Endothelial cell (in vitro differentiated cells): ENCODE measurements around the gene GRIK3. TPM values are rescaled to one million over a fixed set of nuclear protein-coding genes. Genes with fewer than 3 reads are reported as not detected.

Source experiments
- DNase-seq: peaks from one replicate; pipeline ENCODE4 v3.0.0; 2021; ENCODE audit warnings: low spot score
- H3K27ac Mint-ChIP-seq: one replicate; pipeline ENCODE4 v1.8.0; 2021; ENCODE audit warnings: mixed read lengths, inconsistent platforms; ENCODE audit not compliant: unreplicated experiment
- H3K27me3 Mint-ChIP-seq: one replicate; pipeline ENCODE4 v1.8.0; 2021; ENCODE audit warnings: mild to moderate bottlenecking, moderate library complexity, mixed read lengths, inconsistent platforms; ENCODE audit not compliant: unreplicated experiment
- H3K36me3 Mint-ChIP-seq: one replicate; pipeline ENCODE4 v1.8.0; 2021; ENCODE audit warnings: mild to moderate bottlenecking, low read depth, mixed read lengths, inconsistent platforms; ENCODE audit not compliant: unreplicated experiment
- H3K4me1 Mint-ChIP-seq: one replicate; pipeline ENCODE4 v1.8.0; 2021; ENCODE audit warnings: mild to moderate bottlenecking, mixed read lengths, inconsistent platforms; ENCODE audit not compliant: unreplicated experiment
- H3K4me3 Mint-ChIP-seq: one replicate; pipeline ENCODE4 v1.8.0; 2021; ENCODE audit warnings: mild to moderate bottlenecking, mixed read lengths, inconsistent platforms; ENCODE audit not compliant: unreplicated experiment
- H3K9me3 Mint-ChIP-seq: one replicate; pipeline ENCODE4 v1.8.0; 2021; ENCODE audit warnings: mixed read lengths, inconsistent platforms; ENCODE audit not compliant: unreplicated experiment
- total RNA-seq: library from RNA; stranded (reverse); fragmentation: NEBNext Ultra II Directional; extraction: Animal tissue kit (Norgen Biotek cat#: 25700); gene quantifications from one replicate; pipeline ENCODE4 v1.2.1, GENCODE V29; 2021; ENCODE audit not compliant: unreplicated experiment
- TF ChIP-seq, protein P1 (sequence below): fragments of 200-600 bp; sonication (generic); IDR thresholded peaks from one replicate; pipeline ENCODE4 v1.5.0; 2021; ENCODE audit warnings: antibody characterized with exemption; ENCODE audit not compliant: unreplicated experiment

GRIK3 gene
- total RNA-seq, 1 donor from 2014 or later: 0.05 TPM

DNA sequence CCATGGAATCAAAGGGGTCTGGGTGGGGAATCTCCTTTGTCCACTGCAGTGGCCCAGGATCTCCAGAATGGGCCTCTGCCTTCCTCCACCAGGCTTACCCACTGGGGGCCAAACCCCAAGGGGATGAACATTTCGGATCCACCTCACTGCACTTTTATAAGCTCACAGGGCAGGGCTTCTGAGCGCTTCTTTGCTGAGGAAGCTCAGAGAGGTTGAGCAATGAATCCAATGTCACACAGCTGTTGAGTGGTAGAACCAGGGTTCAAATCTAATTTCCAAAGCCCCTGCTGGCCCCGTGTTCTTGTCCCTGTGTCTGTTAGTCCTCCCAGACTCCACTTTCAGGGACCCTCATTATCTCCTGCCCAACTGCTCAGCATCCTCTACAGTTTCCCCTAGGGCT is 250.8 kb downstream of the GRIK3 start:
- DNase-seq: no peak
- no peak overlapping the region for H3K27ac Mint-ChIP-seq
- no peak overlapping the region for H3K4me3 Mint-ChIP-seq
- TF ChIP-seq, protein P1, sequence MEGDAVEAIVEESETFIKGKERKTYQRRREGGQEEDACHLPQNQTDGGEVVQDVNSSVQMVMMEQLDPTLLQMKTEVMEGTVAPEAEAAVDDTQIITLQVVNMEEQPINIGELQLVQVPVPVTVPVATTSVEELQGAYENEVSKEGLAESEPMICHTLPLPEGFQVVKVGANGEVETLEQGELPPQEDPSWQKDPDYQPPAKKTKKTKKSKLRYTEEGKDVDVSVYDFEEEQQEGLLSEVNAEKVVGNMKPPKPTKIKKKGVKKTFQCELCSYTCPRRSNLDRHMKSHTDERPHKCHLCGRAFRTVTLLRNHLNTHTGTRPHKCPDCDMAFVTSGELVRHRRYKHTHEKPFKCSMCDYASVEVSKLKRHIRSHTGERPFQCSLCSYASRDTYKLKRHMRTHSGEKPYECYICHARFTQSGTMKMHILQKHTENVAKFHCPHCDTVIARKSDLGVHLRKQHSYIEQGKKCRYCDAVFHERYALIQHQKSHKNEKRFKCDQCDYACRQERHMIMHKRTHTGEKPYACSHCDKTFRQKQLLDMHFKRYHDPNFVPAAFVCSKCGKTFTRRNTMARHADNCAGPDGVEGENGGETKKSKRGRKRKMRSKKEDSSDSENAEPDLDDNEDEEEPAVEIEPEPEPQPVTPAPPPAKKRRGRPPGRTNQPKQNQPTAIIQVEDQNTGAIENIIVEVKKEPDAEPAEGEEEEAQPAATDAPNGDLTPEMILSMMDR: no peak
- no peaks in the 10 kb centered on the region for H3K9me3 Mint-ChIP-seq
- peaks cover 17% of the 10 kb centered on the region for H3K4me1 Mint-ChIP-seq
- H3K27me3 Mint-ChIP-seq: peaks cover 1% of the 10 kb centered on the region
- no peaks in the 10 kb centered on the region for H3K36me3 Mint-ChIP-seq

DNA sequence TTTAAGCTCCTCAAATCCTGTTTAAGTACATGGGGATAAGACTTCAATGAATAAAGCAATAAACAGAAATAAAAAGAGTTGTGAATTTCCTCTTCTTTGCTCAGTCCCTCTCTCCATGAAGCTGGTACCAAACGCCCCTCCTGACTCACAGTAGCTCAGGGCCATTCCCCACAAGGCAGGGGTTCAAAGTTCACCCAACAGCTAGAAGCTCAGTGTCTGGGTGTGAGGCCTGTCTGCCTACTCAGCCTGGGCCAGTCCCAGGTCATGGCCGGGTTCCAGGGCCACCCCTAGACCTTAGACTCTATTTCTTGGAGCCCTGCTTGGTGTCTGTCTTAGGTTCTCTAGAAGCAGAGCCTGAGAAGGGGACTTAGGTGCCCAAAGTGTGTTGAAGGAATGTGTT is 251.5 kb downstream of the GRIK3 start:
- Mint-ChIP-seq H3K27me3 (peaks cover 1% of the 10 kb centered on the region), H3K9me3 (no peaks in the 10 kb centered on the region), H3K4me1 (peaks cover 14% of the 10 kb centered on the region), H3K36me3 (no peaks in the 10 kb centered on the region), H3K27ac (no peak overlapping the region), H3K4me3 (no peak overlapping the region)
- TF ChIP-seq, protein P1: no peak
- DNase-seq: no peak

DNA sequence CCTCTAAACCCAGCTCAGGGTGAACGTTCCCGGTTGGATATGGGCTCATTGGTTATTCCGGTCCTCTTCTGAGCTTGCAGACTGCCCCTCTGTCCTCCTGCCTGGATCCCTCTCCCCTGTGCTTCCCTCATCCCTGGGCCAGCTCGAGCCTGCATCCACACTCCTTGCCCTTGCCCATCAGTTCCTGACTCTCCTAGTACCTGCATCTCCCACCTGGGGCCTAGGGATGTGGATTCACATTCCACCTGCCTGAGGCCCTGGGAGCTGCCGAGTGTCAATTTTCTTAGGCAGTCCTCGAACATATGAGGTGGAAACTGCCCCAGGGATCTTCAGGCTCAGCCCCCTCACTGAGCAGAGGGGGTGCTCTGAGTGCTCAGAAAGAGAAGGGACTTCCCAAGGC is 252.2 kb downstream of the GRIK3 start:
- H3K9me3 Mint-ChIP-seq: no peaks in the 10 kb centered on the region
- DNase-seq: no peak
- H3K4me3 Mint-ChIP-seq: no peak overlapping the region
- peaks cover 1% of the 10 kb centered on the region for H3K27me3 Mint-ChIP-seq
- no peak overlapping the region for H3K27ac Mint-ChIP-seq
- TF ChIP-seq, protein P1: no peak
- H3K36me3 Mint-ChIP-seq: no peaks in the 10 kb centered on the region
- peaks cover 7% of the 10 kb centered on the region for H3K4me1 Mint-ChIP-seq

DNA sequence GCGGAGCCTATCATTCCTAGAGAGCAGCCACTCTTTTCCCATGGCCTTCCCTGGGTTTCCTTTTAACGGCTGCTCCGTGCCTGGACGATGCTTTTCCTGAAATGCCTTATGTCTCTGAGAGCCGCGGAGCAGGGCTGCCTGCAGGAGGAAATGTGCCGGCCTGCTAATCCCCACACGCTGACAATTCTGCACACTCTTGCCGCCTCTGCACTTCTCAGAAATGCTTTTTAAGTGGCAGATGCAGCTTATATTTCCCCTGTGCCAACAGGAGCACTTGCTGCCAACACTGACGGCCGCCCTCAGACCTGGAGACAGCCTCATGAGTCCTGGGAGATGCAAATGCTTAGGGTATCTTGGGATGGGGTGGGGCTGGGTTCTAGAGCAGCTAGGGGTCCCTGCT is 253.2 kb downstream of the GRIK3 start:
- H3K4me1 Mint-ChIP-seq: peaks cover 7% of the 10 kb centered on the region
- no peak overlapping the region for H3K27ac Mint-ChIP-seq
- no peaks in the 10 kb centered on the region for H3K9me3 Mint-ChIP-seq
- H3K36me3 Mint-ChIP-seq: no peaks in the 10 kb centered on the region
- no peak overlapping the region for H3K4me3 Mint-ChIP-seq
- DNase-seq: no peak
- H3K27me3 Mint-ChIP-seq: peaks cover 1% of the 10 kb centered on the region
- TF ChIP-seq, protein P1: no peak

DNA sequence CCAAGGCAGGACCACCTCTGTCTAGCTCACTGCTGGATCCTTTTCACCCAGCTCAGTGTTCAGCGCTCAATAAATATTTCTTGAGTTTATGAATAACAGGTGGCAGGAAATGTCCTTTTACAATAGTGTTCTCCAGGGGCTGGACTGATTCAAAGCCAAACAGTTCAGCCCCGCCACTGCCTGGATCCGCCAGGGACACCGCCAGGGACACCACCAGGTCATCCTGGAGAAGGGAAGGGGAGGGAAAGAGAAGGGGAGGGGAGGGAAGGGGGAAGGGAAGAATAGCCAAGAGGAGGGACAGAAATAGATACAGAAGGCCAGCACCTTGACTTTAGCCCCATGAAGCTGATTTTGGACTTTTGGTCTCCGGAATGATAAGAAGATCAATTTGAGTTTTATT is 255.6 kb downstream of the GRIK3 start:
- no peaks in the 10 kb centered on the region for H3K4me1 Mint-ChIP-seq
- DNase-seq: no peak
- no peaks in the 10 kb centered on the region for H3K36me3 Mint-ChIP-seq
- TF ChIP-seq, protein P1: no peak
- no peaks in the 10 kb centered on the region for H3K9me3 Mint-ChIP-seq
- H3K27ac Mint-ChIP-seq: no peak overlapping the region
- H3K4me3 Mint-ChIP-seq: no peak overlapping the region
- peaks cover 1% of the 10 kb centered on the region for H3K27me3 Mint-ChIP-seq
